Measurements from ENCODE around the gene AKT1. TPM values are rescaled to one million over a fixed set of nuclear protein-coding genes. Genes with fewer than 3 reads are reported as not detected.

Gene AKT1
- polyA plus RNA-seq, 2 of the 4 experiments (the other 2 are of a cell fraction): 70.2 to 93.8 TPM

DNA sequence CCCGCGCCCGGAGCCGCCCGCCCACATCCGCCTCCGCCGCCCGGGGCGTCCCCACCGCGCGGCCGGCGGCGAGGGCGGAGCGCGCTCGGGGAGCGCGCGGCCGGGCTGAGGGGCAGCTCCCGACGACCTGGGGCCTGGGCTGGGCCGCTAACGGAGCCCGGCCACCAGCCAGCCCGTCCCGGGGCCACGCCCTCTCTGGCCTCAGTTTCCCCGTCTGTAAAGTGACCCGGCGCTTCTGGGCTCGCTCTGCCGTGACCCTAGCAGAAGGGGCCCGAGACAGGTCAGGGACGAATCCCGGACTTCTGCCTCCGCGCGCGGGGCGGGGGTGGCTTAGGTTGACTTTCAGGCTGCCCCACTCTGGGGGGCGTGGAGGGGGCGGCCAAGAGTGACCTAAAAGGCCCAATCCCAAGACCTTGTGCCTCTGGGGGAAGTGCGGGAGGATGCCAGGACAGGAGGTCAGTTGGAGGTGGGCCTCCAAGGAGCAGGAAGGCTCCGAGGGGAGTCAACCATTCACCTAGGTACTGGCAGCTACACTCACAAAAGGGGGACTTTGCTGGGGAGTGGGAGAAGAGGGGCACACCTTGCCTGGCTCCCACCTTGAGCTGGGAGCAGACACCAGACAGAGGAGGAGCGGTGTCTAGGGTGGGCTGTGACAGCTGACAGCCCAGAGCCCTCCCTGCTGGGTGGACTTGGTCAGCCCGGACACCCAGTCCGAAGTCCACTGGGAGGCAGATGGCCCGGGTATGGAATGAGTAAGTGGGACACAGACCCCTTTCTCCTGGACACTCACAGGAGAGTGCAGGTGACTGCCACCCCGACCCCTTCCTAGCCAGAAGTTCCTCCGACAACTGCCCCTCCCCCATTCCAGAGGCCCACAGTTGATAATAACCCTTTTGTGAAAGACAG is 486 bp upstream of the AKT1 start:
- TF ChIP-seq RCOR1 (IDR thresholded peaks at IDR 0.05; ENCODE audit: low read depth, low read length): no peak
- peak; percentile 80 for TF ChIP-seq POLR2A (IDR thresholded peaks at IDR 0.05; ENCODE audit: low read length)
- no peak for TF ChIP-seq RARB (CRISPR knock-in tag; IDR thresholded peaks at IDR 0.05)
- peak; percentile 82; the same call in 1 of the 2 replicates for TF ChIP-seq PHF8 (IDR thresholded peaks at IDR 0.05; ENCODE audit: borderline replicate concordance, low read depth)
- TF ChIP-seq CEBPB (IDR thresholded peaks at IDR 0.05): no peak
- no peak for TF ChIP-seq BHLHE40 (IDR thresholded peaks at IDR 0.05; ENCODE audit: low read depth, low read length)
- TF ChIP-seq KDM5A (IDR thresholded peaks at IDR 0.05): no peak
- TF ChIP-seq JUN (IDR thresholded peaks at IDR 0.05): peak in 1 of 2 experiments; percentile 21; a peak in 1 of 5 replicates
- Histone ChIP-seq H3K4me1 (peaks cover 46% of the 10 kb centered on the region), H3K4me2 (peak overlapping the region; percentile 89), H3K9me3 (no peaks in the 10 kb centered on the region), H3K27ac (peak overlapping the region; percentile 95 to 98), H3K4me3 (peak overlapping the region; percentile 94)
- CTCF ChIA-PET: interaction anchor here (1.0 to 2.1 kb wide), 4 partner anchors 25 to 60 kb away, joined by 3 to 7 read pairs (median 4); no protein-coding TSS in a partner anchor
- POLR2A ChIA-PET: interaction anchor here (0.5 kb wide), 1 partner anchor 603 kb away, joined by 6 read pairs; no protein-coding TSS in a partner anchor
- peak in 1 of 2 experiments; percentile 67 for DNase-seq (ENCODE audit: low read depth in 1 of 2, low spot score in 1 of 2)
- FAIRE-seq: no peak
- WGBS (ENCODE audit: missing lambda C conversion rate): 69% methylated on average over 7 of the region's 55 CpGs
- ATAC-seq: peak; percentile 26 to 53; a peak in 4 of 6 replicates

GRCh38 chr14:104794631-104794992 is 936 bp downstream of the AKT1 start:
- Histone ChIP-seq H3K9me3 (no peaks in the 10 kb centered on the region), H3K27ac (peak overlapping the region; percentile 95 to 98), H3K4me3 (peak overlapping the region; percentile 94), H3K4me2 (peak overlapping the region; percentile 89), H3K4me1 (peaks cover 41% of the 10 kb centered on the region)
- TF ChIP-seq JUNB (IDR thresholded peaks at IDR 0.05): no peak
- TF ChIP-seq EHF (CRISPR knock-in tag; IDR thresholded peaks at IDR 0.05): no peak
- no peak for TF ChIP-seq CBX8 (IDR thresholded peaks at IDR 0.05)
- TF ChIP-seq, protein P1, sequence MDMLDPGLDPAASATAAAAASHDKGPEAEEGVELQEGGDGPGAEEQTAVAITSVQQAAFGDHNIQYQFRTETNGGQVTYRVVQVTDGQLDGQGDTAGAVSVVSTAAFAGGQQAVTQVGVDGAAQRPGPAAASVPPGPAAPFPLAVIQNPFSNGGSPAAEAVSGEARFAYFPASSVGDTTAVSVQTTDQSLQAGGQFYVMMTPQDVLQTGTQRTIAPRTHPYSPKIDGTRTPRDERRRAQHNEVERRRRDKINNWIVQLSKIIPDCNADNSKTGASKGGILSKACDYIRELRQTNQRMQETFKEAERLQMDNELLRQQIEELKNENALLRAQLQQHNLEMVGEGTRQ (IDR thresholded peaks at IDR 0.05): no peak
- TF ChIP-seq SMC3 (IDR thresholded peaks at IDR 0.05): no peak
- no peak for TF ChIP-seq SREBF2 (IDR thresholded peaks at IDR 0.05)
- 4% methylated on average over 15 of the region's 16 CpGs for WGBS (ENCODE audit: missing lambda C conversion rate)
- DNase-seq (ENCODE audit: low read depth in 1 of 2, low spot score in 1 of 2): no peak
- ChIA-PET CTCF (interaction anchor here (0.8 to 2.1 kb wide), 7 partner anchors 15 to 72 kb away, joined by 3 to 10 read pairs (median 4); no protein-coding TSS in a partner anchor), POLR2A (no interaction called here)
- ATAC-seq: peak; percentile 35 to 56; a peak in 3 of 6 replicates
- no peak for FAIRE-seq

- Histone ChIP-seq H3K4me1 (peaks cover 41% of the 10 kb centered on the region), H3K4me3 (peak overlapping the region; percentile 94), H3K9me3 (no peaks in the 10 kb centered on the region), H3K4me2 (peak overlapping the region; percentile 89), H3K27ac (peak overlapping the region; percentile 95 to 98; a peak in 4 of 6 replicates)
- TF ChIP-seq, protein P2, sequence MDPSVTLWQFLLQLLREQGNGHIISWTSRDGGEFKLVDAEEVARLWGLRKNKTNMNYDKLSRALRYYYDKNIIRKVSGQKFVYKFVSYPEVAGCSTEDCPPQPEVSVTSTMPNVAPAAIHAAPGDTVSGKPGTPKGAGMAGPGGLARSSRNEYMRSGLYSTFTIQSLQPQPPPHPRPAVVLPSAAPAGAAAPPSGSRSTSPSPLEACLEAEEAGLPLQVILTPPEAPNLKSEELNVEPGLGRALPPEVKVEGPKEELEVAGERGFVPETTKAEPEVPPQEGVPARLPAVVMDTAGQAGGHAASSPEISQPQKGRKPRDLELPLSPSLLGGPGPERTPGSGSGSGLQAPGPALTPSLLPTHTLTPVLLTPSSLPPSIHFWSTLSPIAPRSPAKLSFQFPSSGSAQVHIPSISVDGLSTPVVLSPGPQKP (IDR thresholded peaks at IDR 0.05; ENCODE audit: low read depth, low read length): no peak
- TF ChIP-seq ZC3H11A (IDR thresholded peaks at IDR 0.05) (no peak), MAX (IDR thresholded peaks at IDR 0.05) (peak; percentile 26; the same call in 1 of the 2 replicates), EHMT2 (IDR thresholded peaks at IDR 0.05; ENCODE audit: low read depth) (no peak), NFE2L2 (conservative IDR thresholded peaks at IDR 0.05; ENCODE audit: low read length) (no peak), CHD2 (IDR thresholded peaks at IDR 0.05; ENCODE audit: low read length, partially characterized antibody) (no peak), HOXB13 (CRISPR knock-in tag; IDR thresholded peaks at IDR 0.05; ENCODE audit: low read depth) (no peak), HOXA7 (CRISPR knock-in tag; IDR thresholded peaks at IDR 0.05) (no peak)
- TF ChIP-seq, protein P3, sequence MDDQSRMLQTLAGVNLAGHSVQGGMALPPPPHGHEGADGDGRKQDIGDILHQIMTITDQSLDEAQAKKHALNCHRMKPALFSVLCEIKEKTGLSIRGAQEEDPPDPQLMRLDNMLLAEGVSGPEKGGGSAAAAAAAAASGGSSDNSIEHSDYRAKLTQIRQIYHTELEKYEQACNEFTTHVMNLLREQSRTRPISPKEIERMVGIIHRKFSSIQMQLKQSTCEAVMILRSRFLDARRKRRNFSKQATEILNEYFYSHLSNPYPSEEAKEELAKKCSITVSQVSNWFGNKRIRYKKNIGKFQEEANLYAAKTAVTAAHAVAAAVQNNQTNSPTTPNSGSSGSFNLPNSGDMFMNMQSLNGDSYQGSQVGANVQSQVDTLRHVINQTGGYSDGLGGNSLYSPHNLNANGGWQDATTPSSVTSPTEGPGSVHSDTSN (IDR thresholded peaks at IDR 0.05): no peak
- DNase-seq (ENCODE audit: low read depth in 1 of 2, low spot score in 1 of 2) (peak; percentile 60 to 73), FAIRE-seq (no peak), ATAC-seq (peak in 1 of 2 experiments; percentile 57; a peak in 3 of 6 replicates)
- POLR2A ChIA-PET: no interaction called here
- WGBS (ENCODE audit: missing lambda C conversion rate): 46% methylated on average over 8 of the region's 15 CpGs
- CTCF ChIA-PET: interaction anchor here (0.8 to 2.1 kb wide), 6 partner anchors 15 to 27 kb away, joined by 3 to 10 read pairs (median 4); no protein-coding TSS in a partner anchor
Measured at GRCh38 chr14:104794099-104794498, 1.4 kb downstream of the AKT1 start.
